Measurements from ENCODE around the gene ZNF446.
A peak's percentile ranks its signal among the peaks of the same experiment; 100 is the strongest.
"Not testable (repeated sequence)": the region's sequence is repeated elsewhere in the genome, so short reads cannot be mapped to it uniquely, and the experiment has no call there.

ZNF446 gene

GRCh38 chr19:58456111-58456510 lies 20.0 kb upstream of the ZNF446 start:
- Mint-ChIP-seq H3K27me3 (no peaks in the 10 kb centered on the region), H3K36me3 (peaks cover 9% of the 10 kb centered on the region)

GRCh38 chr19:58460039-58460438 lies 16.1 kb upstream of the ZNF446 start:
- no peak overlapping the region for H3K4me3 Mint-ChIP-seq
- H3K9me3 Mint-ChIP-seq, result no peaks in the 10 kb centered on the region
- H3K27ac Mint-ChIP-seq, result no peak overlapping the region
- H3K27me3 Mint-ChIP-seq, result no peaks in the 10 kb centered on the region
- H3K36me3 Mint-ChIP-seq, result peaks cover 7% of the 10 kb centered on the region
- no peaks in the 10 kb centered on the region for H3K4me1 Mint-ChIP-seq
- ATAC-seq (ENCODE audit: low read depth) (no peak), DNase-seq (ENCODE audit: low spot score in 2 of 2) (no peak)

More at GRCh38 chr19:58456111-58456510, 20.0 kb upstream of the ZNF446 start:
- DNase-seq (ENCODE audit: low spot score in 2 of 2) (no peak), ATAC-seq (ENCODE audit: low read depth) (no peak)
- H3K4me3 Mint-ChIP-seq, result no peak overlapping the region
- H3K9me3 Mint-ChIP-seq, result no peaks in the 10 kb centered on the region
- peaks cover 9% of the 10 kb centered on the region for H3K4me1 Mint-ChIP-seq
- no peak overlapping the region for H3K27ac Mint-ChIP-seq

- Mint-ChIP-seq H3K4me3 (peak overlapping the region; percentile 85), H3K36me3 (peaks cover 7% of the 10 kb centered on the region), H3K27ac (peak overlapping the region; percentile 67), H3K9me3 (no peaks in the 10 kb centered on the region), H3K27me3 (no peaks in the 10 kb centered on the region), H3K4me1 (peaks cover 13% of the 10 kb centered on the region)
- ATAC-seq (ENCODE audit: low read depth) (peak; percentile 3), DNase-seq (ENCODE audit: low spot score in 2 of 2) (no peak)
These were observed 9.9 kb upstream of the ZNF446 start for GRCh38 chr19:58466089-58466759.

GRCh38 chr19:58466760-58467589 lies 9.2 kb upstream of the ZNF446 start, which contains the start of gene ZNF324:
ZNF324 (plus strand) TSS chr19:58467080; CDS start chr19:58469186, 2,106 bp downstream.
- H3K27me3 Mint-ChIP-seq, result no peaks in the 10 kb centered on the region
- H3K36me3 Mint-ChIP-seq, result peaks cover 7% of the 10 kb centered on the region
- ATAC-seq (ENCODE audit: low read depth) (peak; percentile 97), DNase-seq (ENCODE audit: low spot score in 2 of 2) (peak; percentile 93 to 95)
- H3K27ac Mint-ChIP-seq, result peak within 1 kb of the TSS; percentile 85
- peaks cover 13% of the 10 kb centered on the region for H3K4me1 Mint-ChIP-seq
- H3K9me3 Mint-ChIP-seq, result no peaks in the 10 kb centered on the region
- H3K4me3 Mint-ChIP-seq, result peak within 1 kb of the TSS; percentile 85

GRCh38 chr19:58468216-58468839 lies 7.8 kb upstream of the ZNF446 start:
- no peak for ATAC-seq (ENCODE audit: low read depth)
- Mint-ChIP-seq H3K4me1 (peaks cover 13% of the 10 kb centered on the region), H3K36me3 (peaks cover 7% of the 10 kb centered on the region), H3K4me3 (peak overlapping the region; percentile 65), H3K9me3 (no peaks in the 10 kb centered on the region), H3K27me3 (no peaks in the 10 kb centered on the region), H3K27ac (no peak overlapping the region)
- no peak for DNase-seq (ENCODE audit: low spot score in 2 of 2)

- peaks cover 13% of the 10 kb centered on the region for H3K4me1 Mint-ChIP-seq
- no peak overlapping the region for H3K27ac Mint-ChIP-seq
- no peaks in the 10 kb centered on the region for H3K27me3 Mint-ChIP-seq
- no peaks in the 10 kb centered on the region for H3K9me3 Mint-ChIP-seq
- no peak for ATAC-seq (ENCODE audit: low read depth)
- DNase-seq (ENCODE audit: low spot score in 2 of 2), result no peak
- H3K36me3 Mint-ChIP-seq, result peaks cover 7% of the 10 kb centered on the region
- H3K4me3 Mint-ChIP-seq, result peak overlapping the region; percentile 14
These were observed 6.7 kb upstream of the ZNF446 start for GRCh38 chr19:58469241-58470013.

- not testable (repeated sequence) for H3K4me3 Mint-ChIP-seq; H3K36me3 Mint-ChIP-seq; H3K9me3 Mint-ChIP-seq; DNase-seq (ENCODE audit: low spot score in 2 of 2); ATAC-seq (ENCODE audit: low read depth); H3K27ac Mint-ChIP-seq; H3K27me3 Mint-ChIP-seq
- peaks cover 17% of the 10 kb centered on the region for H3K4me1 Mint-ChIP-seq
These were observed 5.2 kb upstream of the ZNF446 start for GRCh38 chr19:58470837-58471543.

GRCh38 chr19:58471736-58472135 lies 4.4 kb upstream of the ZNF446 start:
- H3K4me1 Mint-ChIP-seq, result peaks cover 21% of the 10 kb centered on the region
- no peak overlapping the region for H3K4me3 Mint-ChIP-seq

GRCh38 chr19:58473775-58474174 lies 2.4 kb upstream of the ZNF446 start:
- peaks cover 7% of the 10 kb centered on the region for H3K36me3 Mint-ChIP-seq
- DNase-seq (ENCODE audit: low spot score in 2 of 2) (no peak), ATAC-seq (ENCODE audit: low read depth) (no peak)
- H3K27me3 Mint-ChIP-seq, result no peaks in the 10 kb centered on the region
- no peak overlapping the region for H3K27ac Mint-ChIP-seq
- no peak overlapping the region for H3K4me3 Mint-ChIP-seq
- no peaks in the 10 kb centered on the region for H3K9me3 Mint-ChIP-seq
- peaks cover 13% of the 10 kb centered on the region for H3K4me1 Mint-ChIP-seq

More at GRCh38 chr19:58471736-58472135, 4.4 kb upstream of the ZNF446 start:
- Mint-ChIP-seq H3K9me3 (no peaks in the 10 kb centered on the region), H3K36me3 (peaks cover 7% of the 10 kb centered on the region), H3K27ac (no peak overlapping the region), H3K27me3 (no peaks in the 10 kb centered on the region)
- ATAC-seq (ENCODE audit: low read depth) (no peak), DNase-seq (ENCODE audit: low spot score in 2 of 2) (no peak)

- DNase-seq (ENCODE audit: low spot score in 2 of 2) (no peak), ATAC-seq (ENCODE audit: low read depth) (no peak)
- Mint-ChIP-seq H3K27ac (no peak overlapping the region), H3K9me3 (no peaks in the 10 kb centered on the region), H3K4me3 (no peak overlapping the region), H3K27me3 (no peaks in the 10 kb centered on the region), H3K36me3 (peaks cover 9% of the 10 kb centered on the region), H3K4me1 (peaks cover 13% of the 10 kb centered on the region)
These were observed 1.7 kb upstream of the ZNF446 start for GRCh38 chr19:58474291-58474996.

GRCh38 chr19:58474997-58475713 lies 997 bp upstream of the ZNF446 start:
- H3K9me3 Mint-ChIP-seq, result no peaks in the 10 kb centered on the region
- H3K4me3 Mint-ChIP-seq, result peak overlapping the region; percentile 97
- H3K4me1 Mint-ChIP-seq, result peaks cover 11% of the 10 kb centered on the region
- DNase-seq (ENCODE audit: low spot score in 2 of 2), result no peak
- H3K27ac Mint-ChIP-seq, result peak overlapping the region; percentile 92
- H3K36me3 Mint-ChIP-seq, result peaks cover 7% of the 10 kb centered on the region
- peak; percentile 20 for ATAC-seq (ENCODE audit: low read depth)
- no peaks in the 10 kb centered on the region for H3K27me3 Mint-ChIP-seq

GRCh38 chr19:58476498-58477015 lies 405 bp downstream of the ZNF446 start:
- ATAC-seq (ENCODE audit: low read depth) (no peak), DNase-seq (ENCODE audit: low spot score in 2 of 2) (no peak)
- no peaks in the 10 kb centered on the region for H3K9me3 Mint-ChIP-seq
- peaks cover 11% of the 10 kb centered on the region for H3K4me1 Mint-ChIP-seq
- peak overlapping the region; percentile 92 for H3K27ac Mint-ChIP-seq
- no peaks in the 10 kb centered on the region for H3K27me3 Mint-ChIP-seq
- peaks cover 5% of the 10 kb centered on the region for H3K36me3 Mint-ChIP-seq
- H3K4me3 Mint-ChIP-seq, result peak overlapping the region; percentile 97

Measured in memory B cell (primary cell).